Neural cell (in vitro differentiated cells): ENCODE results near the gene IGF1R.

Experiments used
- CTCF ChIP-seq: fragments of 450-650 bp; IDR thresholded peaks from 2 replicates; pipeline ENCODE4 v1.5.1; 2014; ENCODE audit warnings: antibody characterized with exemption, mild to moderate bottlenecking, moderate library complexity; ENCODE audit not compliant: poor library complexity, severe bottlenecking
- EP300 ChIP-seq: fragments of 450-650 bp; conservative IDR thresholded peaks from 2 replicates; pipeline ENCODE4 v1.6.1; 2014; ENCODE audit warnings: antibody characterized with exemption, mild to moderate bottlenecking, moderate library complexity; ENCODE audit not compliant: poor library complexity, severe bottlenecking
- EZH2 ChIP-seq: fragments of 200-600, 300-800 bp; shearing (Covaris generic), sonication (generic); IDR thresholded peaks from 2 replicates; pipeline ENCODE4 v1.6.1; 2014; ENCODE audit warnings: antibody characterized with exemption, low read length, borderline replicate concordance, mild to moderate bottlenecking; ENCODE audit not compliant: insufficient read depth, poor library complexity, severe bottlenecking
- MXI1 ChIP-seq: fragments of 450-650 bp; conservative IDR thresholded peaks from 2 replicates; pipeline ENCODE4 v1.6.1; 2014; ENCODE audit warnings: antibody characterized with exemption, mild to moderate bottlenecking; ENCODE audit not compliant: poor library complexity, severe bottlenecking
- POLR2AphosphoS5 ChIP-seq: IDR thresholded peaks from 2 replicates; pipeline ENCODE4 v1.6.1; 2012
- REST ChIP-seq: IDR thresholded peaks from 2 replicates; pipeline ENCODE4 v1.6.1; 2012; ENCODE audit warnings: borderline replicate concordance

- TF ChIP-seq CTCF (no peak), MXI1 (no peak), POLR2AphosphoS5 (no peak), EP300 (no peak), EZH2 (no peak), REST (no peak)
Measured at GRCh38 chr15:98927996-98928395, 279.7 kb downstream of the IGF1R start.
